NCI-H2081 treated with DMSO at 0.1 percent for 48 hours (cell line): Measurements from ENCODE around the gene RNASEL.
"Not testable (repeated sequence)": the region's sequence is repeated elsewhere in the genome, so short reads cannot be mapped to it uniquely, and the experiment has no call there.

Source experiments
- DNase-seq: peaks from one replicate; lab custom pipeline; 2025; lab: John Stamatoyannopoulos, UW

The RNASEL gene

DNA sequence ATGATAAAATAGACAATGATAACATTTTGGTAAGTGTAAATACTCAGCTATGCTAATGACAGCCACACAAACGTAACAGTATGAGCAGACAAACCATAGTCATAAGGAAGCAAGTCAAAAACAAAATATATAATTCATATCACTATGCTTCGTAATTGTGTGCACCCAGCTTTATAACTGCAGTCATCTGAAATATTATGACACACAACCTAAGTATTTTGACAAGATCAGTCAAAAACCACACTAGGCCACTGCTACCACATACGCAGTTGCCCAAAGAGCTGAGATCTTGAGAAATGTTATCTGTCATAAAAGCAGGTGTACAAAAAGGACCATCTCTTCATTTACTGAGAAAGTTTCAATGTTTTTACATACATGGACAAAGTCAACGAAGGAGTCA is 26.0 kb downstream of the RNASEL start:
- DNase-seq = no peak

GRCh38 chr1:182561456-182561855 is 27.6 kb downstream of the RNASEL start:
- no peak for DNase-seq

- no peak for DNase-seq
Observed at GRCh38 chr1:182560392-182560984, 28.6 kb downstream of the RNASEL start.

DNA sequence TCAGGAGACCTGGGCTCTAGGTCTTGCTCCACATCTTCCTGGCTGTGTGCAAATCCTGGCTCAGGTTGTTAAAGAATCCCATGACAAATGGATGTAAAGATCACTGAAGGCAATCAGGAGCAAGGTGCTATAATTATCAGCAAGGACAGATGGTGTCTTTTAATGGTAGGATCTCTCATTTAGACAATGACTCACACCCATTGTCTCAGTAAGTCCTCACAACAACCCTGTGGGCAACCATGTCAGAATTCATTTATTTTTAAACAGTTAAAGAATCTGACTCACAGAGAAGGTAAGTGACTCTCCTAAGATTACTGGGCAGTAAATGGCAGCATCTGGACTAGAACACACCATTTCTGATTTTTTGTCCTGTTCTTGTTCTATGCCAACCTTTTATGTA is 32.8 kb downstream of the RNASEL start:
- no peak for DNase-seq

DNA sequence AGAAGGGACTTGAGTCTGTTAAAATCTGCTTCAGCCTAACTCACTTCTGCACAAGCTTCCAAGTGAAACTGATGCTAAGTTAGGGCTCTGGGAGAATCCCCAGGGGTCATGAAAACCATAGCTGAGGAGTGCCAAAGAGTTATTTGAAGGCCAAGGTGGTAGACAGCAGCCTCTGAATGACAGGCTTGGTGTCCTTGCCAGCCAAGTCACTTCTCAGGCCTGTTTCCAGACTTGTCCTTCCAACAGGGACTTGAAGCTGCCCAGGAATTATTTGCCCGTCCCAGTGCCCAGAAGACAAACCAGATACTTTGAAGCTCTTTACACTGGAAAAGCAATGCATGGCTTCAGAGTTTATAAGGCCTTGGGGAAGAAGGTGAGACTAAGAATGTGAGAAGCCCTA is 33.6 kb downstream of the RNASEL start:
- no peak for DNase-seq

GRCh38 chr1:182552527-182552926 is 36.5 kb downstream of the RNASEL start:
- no peak for DNase-seq

GRCh38 chr1:182549811-182550210 is 39.2 kb downstream of the RNASEL start:
- no peak for DNase-seq

GRCh38 chr1:182549346-182549745 is 39.7 kb downstream of the RNASEL start:
- DNase-seq = no peak

DNA sequence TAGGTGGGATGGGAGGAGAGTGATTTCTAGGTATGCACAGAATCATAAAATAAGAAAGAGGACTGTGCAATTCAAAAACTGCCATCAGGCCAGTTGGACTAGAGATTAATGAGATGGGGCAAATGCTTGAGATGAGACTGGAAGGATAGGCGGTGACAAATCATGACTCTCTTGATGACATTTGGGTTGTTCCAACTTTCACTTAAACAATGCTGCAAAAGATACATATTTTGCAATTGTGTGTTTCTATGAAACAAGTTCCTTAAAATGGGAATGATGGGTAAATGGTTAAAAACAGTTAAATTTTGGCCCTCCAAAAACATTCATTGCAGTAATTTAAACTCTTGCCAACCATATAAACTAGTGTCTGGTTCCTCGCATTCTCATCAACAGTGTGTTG is 55.2 kb downstream of the RNASEL start:
- DNase-seq = no peak

DNA sequence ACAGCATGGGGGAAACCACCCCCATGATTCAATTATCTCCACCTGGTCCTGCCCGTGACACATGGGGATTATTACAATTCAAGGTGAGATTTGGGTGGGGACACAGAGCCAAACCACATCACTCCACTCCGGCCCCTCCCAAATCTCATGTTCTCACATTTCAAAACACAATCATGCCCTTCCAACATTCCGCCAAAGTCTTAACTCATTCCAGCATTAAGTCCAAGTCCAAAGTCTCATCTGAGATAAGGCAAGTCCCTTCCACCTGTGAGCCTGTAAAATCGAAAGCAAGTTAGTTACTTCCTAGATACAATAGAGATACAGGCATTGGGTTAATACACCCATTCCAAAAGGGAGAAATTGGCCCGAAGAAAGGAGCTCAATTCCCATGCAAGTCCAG is 60.9 kb downstream of the RNASEL start:
- DNase-seq = not testable (repeated sequence)

- no peak for DNase-seq
Observed at GRCh38 chr1:182527680-182528079, 61.4 kb downstream of the RNASEL start.

- no peak for DNase-seq
Observed at GRCh38 chr1:182525342-182525741, 63.7 kb downstream of the RNASEL start.
